ENCODE results near the gene EID2.

GRCh38 chr19:39508629-39509028 lies 31.3 kb downstream of the EID2 start:
- TF ChIP-seq TAF1 (IDR thresholded peaks at IDR 0.05; ENCODE audit: borderline replicate concordance, low read depth, low read length) (no peak), CTCF (IDR thresholded peaks at IDR 0.05) (no peak), YY1 (IDR thresholded peaks at IDR 0.05; ENCODE audit: low read depth) (no peak), CHD2 (IDR thresholded peaks at IDR 0.05; ENCODE audit: low read length, partially characterized antibody) (no peak), RAD21 (IDR thresholded peaks at IDR 0.05; ENCODE audit: low read length) (no peak), EP300 (IDR thresholded peaks at IDR 0.05; ENCODE audit: borderline replicate concordance in 1 of 2, low read depth in 1 of 2, low read length in 1 of 2) (no peak), ZBTB33 (IDR thresholded peaks at IDR 0.05; ENCODE audit: borderline replicate concordance, low read depth) (no peak), SMC3 (IDR thresholded peaks at IDR 0.05; ENCODE audit: low read depth, low read length) (no peak), SIN3A (IDR thresholded peaks at IDR 0.05; ENCODE audit: borderline replicate concordance, low read depth, low read length) (no peak), EZH2phosphoT487 (IDR thresholded peaks at IDR 0.05; ENCODE audit: borderline replicate concordance, low read depth) (no peak), RFX5 (IDR thresholded peaks at IDR 0.05; ENCODE audit: low read length) (no peak)
- TF ChIP-seq, protein P1, sequence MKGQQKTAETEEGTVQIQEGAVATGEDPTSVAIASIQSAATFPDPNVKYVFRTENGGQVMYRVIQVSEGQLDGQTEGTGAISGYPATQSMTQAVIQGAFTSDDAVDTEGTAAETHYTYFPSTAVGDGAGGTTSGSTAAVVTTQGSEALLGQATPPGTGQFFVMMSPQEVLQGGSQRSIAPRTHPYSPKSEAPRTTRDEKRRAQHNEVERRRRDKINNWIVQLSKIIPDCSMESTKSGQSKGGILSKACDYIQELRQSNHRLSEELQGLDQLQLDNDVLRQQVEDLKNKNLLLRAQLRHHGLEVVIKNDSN (IDR thresholded peaks at IDR 0.05; ENCODE audit: borderline replicate concordance, low read depth): no peak
- TF ChIP-seq, protein P2, sequence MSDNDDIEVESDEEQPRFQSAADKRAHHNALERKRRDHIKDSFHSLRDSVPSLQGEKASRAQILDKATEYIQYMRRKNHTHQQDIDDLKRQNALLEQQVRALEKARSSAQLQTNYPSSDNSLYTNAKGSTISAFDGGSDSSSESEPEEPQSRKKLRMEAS (IDR thresholded peaks at IDR 0.05; ENCODE audit: low read depth): no peak
